DOHH2 (cell line): ENCODE measurements around the gene DPYD.

Experiments used
- H3F3A ChIP-seq: fragments of 200-600 bp; sonication (generic), shearing (Covaris generic); 2 replicates; pipeline ENCODE4 v1.6.0; 2016; ENCODE audit warnings: antibody characterized with exemption, mild to moderate bottlenecking; ENCODE audit not compliant: control insufficient read depth, insufficient read depth
- H3K27ac ChIP-seq: fragments of 200-600 bp; sonication (generic); 2 replicates; pipeline ENCODE4 v1.5.1; 2014; ENCODE audit warnings: low read depth, mild to moderate bottlenecking, low read length, moderate library complexity
- H3K27me3 ChIP-seq: fragments of 200-600 bp; sonication (generic); 2 replicates; pipeline ENCODE4 v1.6.1; 2014; ENCODE audit warnings: mild to moderate bottlenecking, low read length, mixed read lengths; ENCODE audit not compliant: control insufficient read depth
- H3K36me3 ChIP-seq: fragments of 200-600 bp; sonication (generic); 2 replicates; pipeline ENCODE4 v1.6.1; 2014; ENCODE audit warnings: mild to moderate bottlenecking, low read length, moderate library complexity, mixed read lengths; ENCODE audit not compliant: control insufficient read depth
- H3K4me1 ChIP-seq: fragments of 200-600 bp; sonication (generic); 2 replicates; pipeline ENCODE4 v1.6.1; 2014; ENCODE audit warnings: mild to moderate bottlenecking, low read length, mixed read lengths; ENCODE audit not compliant: control insufficient read depth
- H3K4me2 ChIP-seq: fragments of 200-600 bp; sonication (generic); 2 replicates; pipeline ENCODE4 v1.6.0; 2014; ENCODE audit warnings: mild to moderate bottlenecking, low read length, moderate library complexity
- H3K4me3 ChIP-seq: fragments of 200-600 bp; sonication (generic); 2 replicates; pipeline ENCODE4 v1.5.1; 2014; ENCODE audit warnings: mild to moderate bottlenecking, low read length, mixed read lengths
- H3K79me2 ChIP-seq: fragments of 200-600 bp; sonication (generic); 2 replicates; pipeline ENCODE4 v1.6.1; 2014; ENCODE audit warnings: mild to moderate bottlenecking, low read length, mixed read lengths; ENCODE audit not compliant: control insufficient read depth
- H3K9me2 ChIP-seq: fragments of 200-600 bp; sonication (generic); replicated peaks from 2 replicates; pipeline ENCODE4 v1.6.1; 2014; ENCODE audit warnings: mild to moderate bottlenecking, low read length, mixed read lengths; ENCODE audit not compliant: control insufficient read depth
- H3K9me3 ChIP-seq: fragments of 200-600 bp; sonication (generic); 2 replicates; pipeline ENCODE4 v1.6.1; 2014; ENCODE audit warnings: antibody characterized with exemption, low read length, mixed read lengths; ENCODE audit not compliant: control insufficient read depth, insufficient read depth
- H4K20me1 ChIP-seq: fragments of 200-600 bp; sonication (generic); 2 replicates; pipeline ENCODE4 v1.6.0; 2014; ENCODE audit warnings: low read depth, mild to moderate bottlenecking, antibody characterized with exemption, low read length, moderate library complexity; ENCODE audit not compliant: control insufficient read depth, insufficient read depth
- EZH2phosphoT487 ChIP-seq: fragments of 200-600 bp; sonication (generic); IDR thresholded peaks from 2 replicates; pipeline ENCODE4 v1.6.1; 2017; ENCODE audit warnings: borderline replicate concordance, mild to moderate bottlenecking, antibody characterized with exemption, low read length, moderate library complexity, mixed read lengths
- TF ChIP-seq, protein P1 (sequence below): fragments of 200-600 bp; sonication (generic); IDR thresholded peaks from one replicate; pipeline ENCODE4 v1.5.1; 2014; ENCODE audit warnings: antibody characterized with exemption, mild to moderate bottlenecking, low read depth, low read length; ENCODE audit not compliant: poor library complexity, severe bottlenecking

DPYD gene

DNA sequence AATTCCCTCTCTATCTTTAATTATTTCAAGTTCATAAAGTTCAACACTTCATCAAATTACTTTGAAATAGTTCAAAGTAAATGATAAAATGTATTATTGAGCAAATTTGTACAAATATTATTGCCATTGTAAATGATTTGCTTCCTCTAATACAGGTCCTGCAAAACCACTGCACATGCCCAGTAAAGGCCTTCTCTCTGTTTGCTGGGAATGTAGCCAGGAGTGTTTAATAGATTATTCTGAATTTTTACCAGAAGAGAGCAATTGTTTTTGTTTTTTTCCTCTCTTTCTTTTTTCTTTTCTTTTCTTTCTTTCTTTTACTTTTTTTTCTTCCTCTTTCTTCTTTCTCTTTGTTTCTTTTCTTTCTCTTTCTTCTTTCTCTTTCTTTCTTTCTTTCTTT is 713.0 kb downstream of the DPYD start:
- Histone ChIP-seq H3K4me2 (no peak overlapping the region), H3K9me2 (no peaks in the 10 kb centered on the region), H3F3A (no peaks in the 10 kb centered on the region), H3K9me3 (no peaks in the 10 kb centered on the region), H4K20me1 (no peaks in the 10 kb centered on the region), H3K4me1 (no peaks in the 10 kb centered on the region), H3K79me2 (no peaks in the 10 kb centered on the region), H3K4me3 (no peak overlapping the region), H3K36me3 (no peaks in the 10 kb centered on the region), H3K27me3 (no peaks in the 10 kb centered on the region), H3K27ac (no peak overlapping the region)
- no peak for TF ChIP-seq EZH2phosphoT487
- TF ChIP-seq, protein P1, sequence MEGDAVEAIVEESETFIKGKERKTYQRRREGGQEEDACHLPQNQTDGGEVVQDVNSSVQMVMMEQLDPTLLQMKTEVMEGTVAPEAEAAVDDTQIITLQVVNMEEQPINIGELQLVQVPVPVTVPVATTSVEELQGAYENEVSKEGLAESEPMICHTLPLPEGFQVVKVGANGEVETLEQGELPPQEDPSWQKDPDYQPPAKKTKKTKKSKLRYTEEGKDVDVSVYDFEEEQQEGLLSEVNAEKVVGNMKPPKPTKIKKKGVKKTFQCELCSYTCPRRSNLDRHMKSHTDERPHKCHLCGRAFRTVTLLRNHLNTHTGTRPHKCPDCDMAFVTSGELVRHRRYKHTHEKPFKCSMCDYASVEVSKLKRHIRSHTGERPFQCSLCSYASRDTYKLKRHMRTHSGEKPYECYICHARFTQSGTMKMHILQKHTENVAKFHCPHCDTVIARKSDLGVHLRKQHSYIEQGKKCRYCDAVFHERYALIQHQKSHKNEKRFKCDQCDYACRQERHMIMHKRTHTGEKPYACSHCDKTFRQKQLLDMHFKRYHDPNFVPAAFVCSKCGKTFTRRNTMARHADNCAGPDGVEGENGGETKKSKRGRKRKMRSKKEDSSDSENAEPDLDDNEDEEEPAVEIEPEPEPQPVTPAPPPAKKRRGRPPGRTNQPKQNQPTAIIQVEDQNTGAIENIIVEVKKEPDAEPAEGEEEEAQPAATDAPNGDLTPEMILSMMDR, result no peak

DNA sequence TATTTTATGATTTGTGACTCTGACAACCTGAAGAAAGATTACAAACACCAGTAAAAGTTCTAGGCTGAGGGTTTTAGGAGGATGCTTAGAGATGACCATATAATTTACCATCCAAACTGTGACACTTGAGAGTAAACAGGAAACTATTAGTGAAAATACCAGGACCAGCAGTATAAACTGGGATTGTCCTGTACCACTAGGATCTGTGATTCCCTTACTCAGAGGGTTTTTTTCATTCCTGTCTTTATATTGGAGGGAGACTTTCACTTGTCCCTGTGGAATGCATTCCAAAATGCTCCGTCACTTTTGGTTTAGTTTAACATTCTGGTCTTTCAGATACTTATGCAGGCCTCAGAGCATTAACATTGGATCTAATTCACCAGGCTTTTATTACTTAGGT is 716.4 kb downstream of the DPYD start:
- no peak for TF ChIP-seq EZH2phosphoT487
- TF ChIP-seq, protein P1, result no peak
- H3F3A ChIP-seq, result no peaks in the 10 kb centered on the region
- H3K4me3 ChIP-seq, result no peak overlapping the region
- no peak overlapping the region for H3K27ac ChIP-seq
- no peaks in the 10 kb centered on the region for H3K36me3 ChIP-seq
- H3K4me2 ChIP-seq, result no peak overlapping the region
- no peaks in the 10 kb centered on the region for H3K79me2 ChIP-seq
- no peaks in the 10 kb centered on the region for H3K9me2 ChIP-seq
- no peaks in the 10 kb centered on the region for H3K27me3 ChIP-seq
- H4K20me1 ChIP-seq, result no peaks in the 10 kb centered on the region
- no peaks in the 10 kb centered on the region for H3K9me3 ChIP-seq
- H3K4me1 ChIP-seq, result no peaks in the 10 kb centered on the region

DNA sequence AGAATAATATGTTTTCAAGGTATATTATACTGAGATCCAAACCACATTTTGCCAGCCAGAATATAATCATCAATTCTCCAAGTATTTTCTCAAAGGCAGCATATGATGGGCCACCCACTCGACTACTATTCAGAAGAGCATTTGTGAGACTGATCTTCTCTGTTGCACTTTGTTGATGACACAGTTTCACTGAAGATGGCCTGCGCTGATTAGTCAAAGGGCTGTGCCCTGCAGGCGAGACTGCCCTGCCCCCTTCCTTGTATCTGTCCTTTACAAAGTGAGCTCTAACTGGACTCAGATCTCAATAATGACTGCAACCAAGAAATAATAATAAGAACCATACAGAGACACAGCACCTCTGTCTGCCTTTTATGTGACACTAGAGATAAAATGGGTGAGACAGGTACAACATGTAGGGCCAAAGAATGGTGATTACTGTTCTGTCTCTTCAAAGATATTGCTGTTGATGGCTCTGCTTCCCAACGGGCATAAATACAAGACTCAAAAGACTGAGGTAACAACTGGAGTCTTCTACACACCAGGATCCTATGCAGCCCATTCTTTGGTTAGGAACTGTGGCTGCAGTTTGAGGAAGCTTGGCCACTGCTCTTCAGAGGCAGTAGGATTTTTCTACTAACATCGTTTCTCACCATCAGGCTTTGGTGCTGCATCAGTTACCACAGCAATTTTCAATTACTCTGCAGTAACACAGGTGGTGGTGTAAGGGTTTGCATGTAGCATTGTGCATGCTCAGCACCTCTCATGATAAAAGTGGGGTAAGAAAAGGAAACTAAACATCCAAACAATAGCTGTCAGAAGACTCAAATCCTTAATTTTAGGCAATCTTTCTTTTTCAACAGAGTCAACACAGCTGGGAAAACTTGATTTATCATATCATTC is 718.1 kb downstream of the DPYD start:
- Histone ChIP-seq H3K4me2 (no peak overlapping the region), H3K36me3 (no peaks in the 10 kb centered on the region), H3K27ac (no peak overlapping the region), H4K20me1 (no peaks in the 10 kb centered on the region), H3K9me3 (no peaks in the 10 kb centered on the region), H3K4me1 (no peaks in the 10 kb centered on the region), H3K4me3 (no peak overlapping the region), H3K27me3 (no peaks in the 10 kb centered on the region), H3K79me2 (no peaks in the 10 kb centered on the region), H3K9me2 (no peaks in the 10 kb centered on the region), H3F3A (no peaks in the 10 kb centered on the region)
- TF ChIP-seq, protein P1, result no peak
- TF ChIP-seq EZH2phosphoT487, result no peak
